ENCODE data around the gene UQCC2. TPM values are rescaled to one million over a fixed set of nuclear protein-coding genes. Genes with fewer than 3 reads are reported as not detected.

Gene UQCC2
- total RNA-seq, 2 experiments from 2014 or later, result 64.9 to 85.3 TPM

- H3K9me3 ChIP-seq (ENCODE audit: low read length), result no peaks in the 10 kb centered on the region
- H3K4me2 ChIP-seq (ENCODE audit: low read length), result no peak overlapping the region
- H4K20me1 ChIP-seq (ENCODE audit: insufficient read depth, low read length), result no peaks in the 10 kb centered on the region
- no peaks in the 10 kb centered on the region for H3K79me2 ChIP-seq (ENCODE audit: insufficient read depth, low read depth, low read length)
- H3K36me3 ChIP-seq (ENCODE audit: insufficient read depth, low read length), result peaks cover 85% of the 10 kb centered on the region
- no peak overlapping the region for H3K27ac ChIP-seq (ENCODE audit: low read depth, low read length, poor library complexity, severe bottlenecking)
- DNase-seq (ENCODE audit: low spot score), result no peak
- no peak overlapping the region for H3K4me3 ChIP-seq (ENCODE audit: low read depth, low read length, poor library complexity, severe bottlenecking)
- no peak overlapping the region for H2AFZ ChIP-seq (ENCODE audit: low read length)
- H3K9me2 ChIP-seq (ENCODE audit: insufficient read depth, low read length), result no peaks in the 10 kb centered on the region
- intact Hi-C loops (cut with micrococcal nuclease; ENCODE audit: unreplicated experiment), result no loop called here
- TF ChIP-seq CTCF (conservative IDR thresholded peaks at IDR 0.05; ENCODE audit: low read length) (peak; percentile 32; the same call in 1 of the 2 replicates), EZH2phosphoT487 (IDR thresholded peaks at IDR 0.05; ENCODE audit: borderline replicate concordance, low read depth, low read length) (no peak)
- POLR2A ChIA-PET, result interaction anchor here (0.8 kb wide), 1 partner anchor 9 kb away, joined by 5 read pairs; no protein-coding TSS in a partner anchor
- CTCF ChIA-PET (ENCODE audit: unreplicated experiment), result no interaction called here
- BruUV-seq (replicated peaks), result no TSS peak
- H3K4me1 ChIP-seq (ENCODE audit: insufficient read depth, low read length, poor library complexity, severe bottlenecking), result peaks cover 6% of the 10 kb centered on the region
These were observed 45.5 kb downstream of the UQCC2 start for GRCh38 chr6:33665957-33666356.

GRCh38 chr6:33664506-33665057 is 46.9 kb downstream of the UQCC2 start:
- H3K79me2 ChIP-seq (ENCODE audit: insufficient read depth, low read depth, low read length), result no peaks in the 10 kb centered on the region
- DNase-seq (ENCODE audit: low spot score), result no peak
- no peak overlapping the region for H3K4me2 ChIP-seq (ENCODE audit: low read length)
- no peaks in the 10 kb centered on the region for H3K9me2 ChIP-seq (ENCODE audit: insufficient read depth, low read length)
- BruUV-seq (replicated peaks), result no TSS peak
- POLR2A ChIA-PET, result no interaction called here
- no peak overlapping the region for H2AFZ ChIP-seq (ENCODE audit: low read length)
- intact Hi-C loops (cut with micrococcal nuclease; ENCODE audit: unreplicated experiment), result no loop called here
- no peak overlapping the region for H3K4me3 ChIP-seq (ENCODE audit: low read depth, low read length, poor library complexity, severe bottlenecking)
- peaks cover 6% of the 10 kb centered on the region for H3K4me1 ChIP-seq (ENCODE audit: insufficient read depth, low read length, poor library complexity, severe bottlenecking)
- no peaks in the 10 kb centered on the region for H4K20me1 ChIP-seq (ENCODE audit: insufficient read depth, low read length)
- TF ChIP-seq EZH2phosphoT487 (IDR thresholded peaks at IDR 0.05; ENCODE audit: borderline replicate concordance, low read depth, low read length) (no peak), CTCF (conservative IDR thresholded peaks at IDR 0.05; ENCODE audit: low read length) (no peak)
- peaks cover 77% of the 10 kb centered on the region for H3K36me3 ChIP-seq (ENCODE audit: insufficient read depth, low read length)
- CTCF ChIA-PET (ENCODE audit: unreplicated experiment), result no interaction called here
- no peak overlapping the region for H3K27ac ChIP-seq (ENCODE audit: low read depth, low read length, poor library complexity, severe bottlenecking)
- H3K9me3 ChIP-seq (ENCODE audit: low read length), result no peaks in the 10 kb centered on the region

GRCh38 chr6:33663727-33664449 is 47.6 kb downstream of the UQCC2 start:
- no peaks in the 10 kb centered on the region for H3K9me3 ChIP-seq (ENCODE audit: low read length)
- no peak overlapping the region for H3K27ac ChIP-seq (ENCODE audit: low read depth, low read length, poor library complexity, severe bottlenecking)
- H3K79me2 ChIP-seq (ENCODE audit: insufficient read depth, low read depth, low read length), result no peaks in the 10 kb centered on the region
- H3K4me1 ChIP-seq (ENCODE audit: insufficient read depth, low read length, poor library complexity, severe bottlenecking), result peaks cover 5% of the 10 kb centered on the region
- intact Hi-C loops (cut with micrococcal nuclease; ENCODE audit: unreplicated experiment), result no loop called here
- H3K4me2 ChIP-seq (ENCODE audit: low read length), result no peak overlapping the region
- peaks cover 76% of the 10 kb centered on the region for H3K36me3 ChIP-seq (ENCODE audit: insufficient read depth, low read length)
- no peak overlapping the region for H3K4me3 ChIP-seq (ENCODE audit: low read depth, low read length, poor library complexity, severe bottlenecking)
- ChIA-PET CTCF (ENCODE audit: unreplicated experiment) (no interaction called here), POLR2A (interaction anchor here (0.7 kb wide), 1 partner anchor 42 kb away, joined by 3 read pairs; no protein-coding TSS in a partner anchor)
- no peaks in the 10 kb centered on the region for H4K20me1 ChIP-seq (ENCODE audit: insufficient read depth, low read length)
- TF ChIP-seq EZH2phosphoT487 (IDR thresholded peaks at IDR 0.05; ENCODE audit: borderline replicate concordance, low read depth, low read length) (no peak), CTCF (conservative IDR thresholded peaks at IDR 0.05; ENCODE audit: low read length) (no peak)
- no peak overlapping the region for H2AFZ ChIP-seq (ENCODE audit: low read length)
- no peak for DNase-seq (ENCODE audit: low spot score)
- no TSS peak for BruUV-seq (replicated peaks)
- H3K9me2 ChIP-seq (ENCODE audit: insufficient read depth, low read length), result no peaks in the 10 kb centered on the region
